RPMI8226 (cell line): ENCODE measurements around the gene CLBA1.

ENCODE experiments used
- DNase-seq: peaks from one replicate; pipeline ENCODE4 v3.0.0-alpha.2; 2015

The CLBA1 gene

DNA sequence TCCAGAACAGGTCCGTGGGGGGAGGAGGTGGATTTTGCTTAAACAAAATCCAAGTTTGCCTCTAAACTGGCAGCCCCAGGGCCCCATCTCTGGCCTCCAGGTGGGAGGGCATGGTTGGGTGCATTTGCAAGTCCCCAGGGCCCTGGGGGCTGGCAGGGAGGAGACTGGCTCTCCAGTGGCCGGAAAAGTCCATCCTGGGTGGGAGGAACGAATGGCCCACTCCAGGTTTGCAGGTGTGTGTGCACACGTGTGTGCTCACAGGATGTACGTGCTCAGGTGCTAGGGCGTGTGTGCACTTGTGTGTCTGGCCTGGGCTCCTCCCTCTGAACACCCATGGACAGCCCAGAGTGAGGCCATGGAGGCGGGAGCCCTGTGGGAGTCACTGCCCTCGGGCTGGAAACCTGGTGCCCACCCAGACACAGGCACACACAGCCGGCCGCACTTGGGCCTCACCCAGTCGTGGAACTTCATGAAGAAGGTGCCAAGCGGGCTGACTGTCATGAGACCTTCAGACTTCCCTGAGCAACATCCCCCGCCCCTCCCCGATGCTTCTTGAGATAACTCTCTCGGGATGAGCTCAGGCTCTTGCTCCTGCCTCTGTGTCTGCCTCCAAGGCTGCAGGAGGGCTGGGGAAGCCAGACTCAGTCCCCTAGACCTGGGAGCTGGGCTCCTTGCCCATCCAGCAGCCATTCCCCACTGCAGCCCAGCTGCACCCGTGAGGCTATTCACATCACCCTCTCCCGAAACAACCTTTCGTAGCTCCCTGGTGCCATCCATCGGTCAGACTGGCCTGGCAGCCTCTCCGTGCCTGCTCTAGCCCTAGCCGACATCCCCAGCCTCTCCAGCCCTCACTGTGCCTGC lies 16.8 kb upstream of the CLBA1 start:
- DNase-seq: peak; percentile 78

GRCh38 chr14:104969741-104970230 lies 15.8 kb upstream of the CLBA1 start:
- DNase-seq: no peak

GRCh38 chr14:104970231-104971068 lies 15.1 kb upstream of the CLBA1 start:
- DNase-seq: no peak

- no peak for DNase-seq
These were observed 13.9 kb upstream of the CLBA1 start for GRCh38 chr14:104971447-104972240.

DNA sequence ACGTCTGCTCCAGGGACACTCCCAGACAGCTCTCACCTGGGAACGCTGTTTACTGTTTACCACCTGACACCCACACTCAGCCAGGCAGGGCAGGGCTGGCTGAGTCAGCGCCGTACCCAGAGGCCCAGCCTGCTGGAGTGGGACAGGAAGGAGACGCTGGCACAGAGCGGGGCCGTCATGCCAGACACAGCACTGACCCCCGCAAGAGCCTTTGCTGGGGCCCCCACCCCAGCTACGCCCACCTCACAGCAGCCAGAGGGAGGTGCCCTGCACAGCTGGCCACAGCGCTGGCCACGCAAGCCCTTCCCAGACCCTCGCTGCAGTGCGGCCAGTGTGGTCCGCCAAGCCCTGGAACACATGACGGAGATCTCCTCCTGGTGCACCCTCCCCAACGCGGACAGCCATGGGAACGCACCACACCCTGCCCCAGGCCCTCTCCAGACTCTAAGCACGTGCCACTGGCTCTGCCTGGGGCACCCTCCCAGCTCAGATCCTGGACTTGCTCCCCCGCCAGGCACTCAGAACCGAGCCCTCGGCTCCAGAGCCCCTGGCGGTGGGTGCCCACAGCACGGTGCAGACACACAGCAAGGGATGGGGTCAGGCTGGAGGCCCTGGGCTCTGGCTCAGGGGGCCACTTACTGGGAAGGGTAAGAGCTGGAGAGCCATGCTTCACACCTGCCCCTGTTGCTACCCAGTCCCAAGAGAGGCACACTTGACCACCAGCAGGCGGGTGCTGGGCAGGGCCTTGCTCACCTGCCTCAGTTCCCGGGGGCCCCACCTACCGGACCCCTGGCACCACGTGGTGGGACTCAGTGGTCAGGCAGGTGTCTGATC lies 13.1 kb upstream of the CLBA1 start:
- peak; percentile 52 for DNase-seq

DNA sequence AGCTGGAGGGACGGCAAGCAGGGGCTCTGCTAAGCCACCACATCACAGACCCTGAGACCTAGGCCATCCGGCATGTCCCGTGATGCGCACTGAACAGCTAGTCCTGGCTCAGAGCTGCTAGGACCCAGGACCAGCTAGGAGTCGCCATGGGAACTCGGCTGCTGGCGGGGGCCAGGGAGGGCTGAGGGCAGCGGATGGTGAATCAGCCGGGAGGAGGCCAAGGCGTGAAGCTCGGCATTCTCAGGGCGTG lies 12.5 kb upstream of the CLBA1 start:
- DNase-seq: no peak

- no peak for DNase-seq
These were observed 12.0 kb upstream of the CLBA1 start for GRCh38 chr14:104973385-104974145.

GRCh38 chr14:104974146-104974541 lies 11.4 kb upstream of the CLBA1 start:
- DNase-seq: no peak

DNA sequence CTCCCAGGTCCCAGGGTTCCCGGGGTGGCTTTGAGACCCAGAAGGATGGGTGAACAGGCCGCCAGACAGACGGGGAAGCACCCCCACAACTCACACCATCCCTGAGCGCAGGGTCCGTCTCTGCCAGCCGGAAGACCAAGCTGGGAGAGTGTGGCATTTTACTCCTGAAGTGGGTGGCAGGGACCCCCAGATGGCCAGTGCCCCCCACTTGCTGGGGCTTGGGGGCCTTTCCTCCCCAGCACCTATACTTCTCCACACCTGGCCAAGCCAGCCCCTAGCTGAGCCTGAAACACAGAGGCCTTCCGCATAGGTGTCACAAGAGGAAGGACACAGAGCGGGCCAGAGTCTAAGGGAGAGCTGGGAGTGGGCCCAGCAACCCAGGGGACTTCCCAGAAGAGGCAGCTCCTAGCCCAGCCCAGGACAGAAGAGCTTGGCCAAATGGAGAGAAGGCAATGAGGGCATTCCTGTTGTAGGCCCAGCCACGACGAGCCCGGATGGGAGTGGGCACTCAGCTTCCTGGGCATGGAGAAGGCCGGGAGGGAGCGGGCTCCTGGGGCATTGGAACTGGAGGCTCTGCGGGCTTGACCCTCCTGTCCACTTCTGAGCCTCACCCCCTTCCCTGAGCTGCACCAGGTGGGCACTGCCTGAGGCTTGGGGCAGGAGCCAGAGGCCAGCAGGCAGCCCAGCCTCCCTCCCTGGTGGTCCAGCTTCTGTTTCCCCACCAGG lies 10.8 kb upstream of the CLBA1 start:
- no peak for DNase-seq

DNA sequence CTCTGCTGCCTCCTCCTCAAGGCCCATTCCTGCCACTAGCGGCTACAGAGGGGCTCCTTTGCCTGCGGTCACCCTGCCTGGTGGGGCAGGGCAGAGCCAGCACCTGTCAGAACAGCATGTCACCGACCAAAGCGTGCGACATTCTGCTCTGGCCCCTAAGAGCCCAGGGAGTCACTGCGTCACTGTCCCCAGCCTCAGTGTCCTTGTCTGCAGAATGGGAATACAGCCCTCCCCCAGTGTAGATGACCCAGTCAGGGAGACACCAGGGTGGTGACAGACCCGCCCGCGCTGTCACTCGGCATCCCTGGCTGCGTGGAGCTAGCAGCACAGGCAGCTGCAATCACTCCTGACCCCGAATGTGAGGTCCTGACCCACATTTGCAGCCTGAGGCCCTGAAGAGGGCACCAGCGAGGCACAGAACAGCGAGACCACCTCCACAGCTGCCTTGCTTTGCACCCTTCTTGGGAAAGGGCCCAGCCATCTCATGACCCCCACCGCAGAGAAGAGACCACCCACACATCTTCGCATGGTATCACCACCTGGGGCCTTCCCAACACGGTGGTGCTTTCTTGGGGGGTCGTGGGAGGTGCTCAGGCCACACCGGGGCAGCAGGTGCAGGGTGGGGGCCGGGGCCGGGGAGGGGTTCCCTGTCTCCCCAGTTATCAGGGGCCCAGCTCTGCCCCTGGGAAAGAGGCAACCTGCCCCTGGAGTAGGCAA lies 9.9 kb upstream of the CLBA1 start:
- DNase-seq: peak; percentile 45

DNA sequence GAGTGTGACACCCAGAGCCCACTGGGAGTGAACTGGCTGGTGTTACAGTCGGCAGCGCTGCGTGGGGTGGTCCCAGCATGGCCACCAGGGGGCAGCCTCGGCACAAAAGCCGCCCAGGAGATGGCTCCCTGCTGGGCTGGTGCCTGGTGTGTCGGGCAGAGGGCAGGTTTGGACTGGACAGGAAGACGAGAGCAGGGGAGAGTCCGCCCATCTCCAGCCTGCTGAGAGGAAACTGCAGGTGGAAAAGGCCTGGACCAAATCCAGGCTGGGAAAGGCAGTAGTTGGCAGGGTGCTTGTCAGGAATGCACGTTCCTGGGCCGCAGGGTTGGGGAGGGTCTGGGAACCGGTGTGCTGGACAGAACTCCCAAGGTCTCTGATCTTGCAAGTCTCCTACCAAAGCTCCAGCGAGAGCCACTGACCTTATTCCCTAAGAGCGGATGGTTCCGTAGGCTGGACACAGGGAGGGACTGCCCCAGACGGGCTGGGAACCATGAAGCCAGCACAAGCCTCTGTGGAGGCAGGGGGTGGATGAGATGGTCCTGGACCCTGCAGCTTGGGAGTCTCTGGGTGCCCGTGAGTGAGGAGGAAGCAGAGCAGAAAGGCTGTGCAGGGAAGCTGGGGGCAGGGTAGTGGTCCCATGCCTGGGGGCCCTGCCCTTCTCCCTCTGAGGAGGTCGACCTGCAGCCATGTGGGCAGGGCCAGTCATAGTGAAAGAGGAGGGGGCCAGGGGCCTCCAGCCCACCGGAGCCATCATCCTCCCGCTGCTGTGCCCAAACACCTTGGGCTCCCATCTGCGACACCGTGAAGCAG lies 9.2 kb upstream of the CLBA1 start:
- peak; percentile 80 for DNase-seq

DNA sequence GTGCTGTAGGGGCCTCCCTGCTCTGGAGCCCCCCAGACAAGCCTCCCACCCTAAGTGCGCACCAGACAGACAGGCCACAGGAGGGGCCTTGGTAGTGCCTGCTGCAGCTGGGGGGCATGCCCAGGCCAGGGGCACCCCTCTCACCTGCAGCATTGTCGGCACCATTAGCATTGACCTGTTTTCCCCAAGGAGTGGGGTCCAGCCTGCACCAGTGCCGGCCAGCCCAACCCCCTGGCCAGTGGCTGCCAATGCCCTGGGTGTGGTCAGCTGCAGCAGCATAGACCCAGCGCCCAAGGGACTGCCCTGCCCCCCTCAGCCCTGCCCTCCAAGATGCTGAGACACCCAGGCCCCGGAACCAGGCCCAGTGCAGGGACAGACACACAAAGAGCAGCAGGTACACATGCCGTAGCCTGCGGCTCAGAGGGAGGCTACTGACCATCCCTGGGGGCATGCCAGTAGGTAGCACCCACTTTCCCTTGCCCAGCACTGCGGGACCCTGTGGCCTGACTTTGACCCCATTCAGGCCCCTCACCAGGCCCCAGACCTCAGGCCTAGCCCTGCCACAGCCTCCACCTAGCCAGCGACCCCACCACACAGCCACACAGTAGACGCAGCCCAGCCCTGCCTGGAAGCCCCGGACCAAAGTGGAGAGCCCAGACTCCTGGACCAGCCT lies 8.4 kb upstream of the CLBA1 start:
- no peak for DNase-seq

- DNase-seq: peak; percentile 62
These were observed 7.6 kb upstream of the CLBA1 start, which contains the start of gene AHNAK2 for GRCh38 chr14:104977681-104978653. Gene AHNAK2, minus strand, starts transcription at chr14:104978374. Its CDS starts 137 bp downstream, at chr14:104978237.

DNA sequence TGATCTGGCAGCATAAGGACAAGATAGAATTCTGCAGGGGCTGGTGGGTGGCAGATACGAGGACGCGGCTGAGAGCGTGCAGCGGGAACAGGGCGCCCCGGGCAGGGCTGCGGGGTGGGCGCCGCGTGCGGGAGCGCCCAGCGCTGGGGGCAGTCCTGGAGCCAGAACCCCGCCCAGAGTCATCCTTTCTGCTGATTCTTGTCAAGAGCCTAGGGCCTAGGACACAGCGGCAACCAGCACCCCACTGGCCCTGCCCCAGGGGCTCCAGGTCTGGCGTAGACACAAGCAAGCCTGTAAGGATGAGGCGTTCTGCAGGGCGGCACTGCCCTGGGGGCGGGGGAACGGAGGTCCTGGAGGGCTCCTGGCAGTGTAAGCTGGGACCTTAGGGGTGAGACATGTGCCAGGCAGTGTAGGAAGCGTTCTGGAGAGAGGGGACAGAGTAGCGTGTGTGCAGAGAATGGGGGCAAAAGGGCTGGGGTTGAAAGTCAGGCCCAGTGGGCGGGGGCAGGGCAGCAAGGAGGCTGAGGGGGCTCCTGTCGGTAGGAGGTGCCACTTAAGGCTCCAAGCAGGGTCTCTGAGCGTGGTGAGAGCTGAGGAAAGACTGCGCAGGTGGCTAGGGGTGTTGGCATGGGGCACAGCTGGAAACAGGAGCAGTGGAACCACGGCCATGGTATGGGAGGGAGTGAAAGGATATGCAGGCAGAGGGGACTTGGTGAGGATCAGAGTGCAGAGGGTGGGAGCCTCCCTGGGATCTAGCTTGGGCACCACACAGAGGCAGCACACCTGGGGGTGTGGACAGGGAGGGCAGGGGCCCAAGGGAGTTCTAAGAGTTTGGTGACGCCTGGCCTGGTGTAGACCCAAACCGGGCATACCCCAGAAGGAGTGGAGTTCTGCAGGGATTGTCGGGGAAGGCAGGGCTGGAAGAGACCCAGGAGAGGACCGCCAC lies 6.6 kb upstream of the CLBA1 start:
- no peak for DNase-seq

GRCh38 chr14:104979758-104980610 lies 5.6 kb upstream of the CLBA1 start:
- peak; percentile 78 for DNase-seq
